ENCODE data around the gene SPATA24. TPM values are rescaled to one million over a fixed set of nuclear protein-coding genes. Genes with fewer than 3 reads are reported as not detected.

The SPATA24 gene
- total and polyA plus RNA-seq, 2 of the 8 experiments (the other 6 are each of a cell fraction or from before 2014, with no cell fraction given), result 5.8 to 9.4 TPM

- Histone ChIP-seq H3K36me3 (ENCODE audit: control insufficient read depth in 2 of 4, insufficient read depth in 4 of 4, low read length in 3 of 4) (peaks cover 0 to under 1% (median under 1%) of the 10 kb centered on the region in 4 experiments; a peak in 3 of 8 replicates), H3K18ac (ENCODE audit: extremely low read depth, low read length) (no peak overlapping the region), H3K4me2 (ENCODE audit: insufficient read depth in 1 of 2, low read depth in 2 of 2, low read length in 2 of 2) (no peak overlapping the region), H3K79me2 (ENCODE audit: control insufficient read depth in 1 of 2, insufficient read depth in 2 of 2, low read length in 2 of 2) (peaks cover 22 to 91% of the 10 kb centered on the region in 2 experiments), H3K56ac (replicated peaks; ENCODE audit: insufficient read length, low read depth, low read length) (no peak overlapping the region), H3K79me1 (ENCODE audit: low read depth, low read length) (peaks cover 8% of the 10 kb centered on the region; the same call in 1 of the 2 replicates), H4K20me1 (replicated peaks in 1 of 2; ENCODE audit: control insufficient read depth in 1 of 2, insufficient read depth in 2 of 2, low read length in 2 of 2) (peaks cover 8 to 10% of the 10 kb centered on the region in 2 experiments), H2BK5ac (ENCODE audit: low read depth, low read length) (no peak overlapping the region), H4K8ac (ENCODE audit: extremely low read depth, insufficient read depth, low read length) (no peak overlapping the region), H2BK12ac (ENCODE audit: low read depth, low read length) (no peak overlapping the region), H3K4ac (replicated peaks; ENCODE audit: insufficient read length, low read depth, low read length) (no peak overlapping the region), H3K23ac (ENCODE audit: insufficient read length) (no peak overlapping the region), H4K5ac (ENCODE audit: insufficient read length, low read depth, low read length) (no peak overlapping the region), H3K23me2 (ENCODE audit: low read depth, low read length) (no peaks in the 10 kb centered on the region), H4K91ac (replicated peaks; ENCODE audit: insufficient read length, low read length) (no peak overlapping the region), H3K27me3 (replicated peaks in 1 of 4; ENCODE audit: control insufficient read depth in 3 of 4, extremely low read depth in 1 of 4, insufficient read depth in 3 of 4, low read length in 3 of 4) (no peaks in the 10 kb centered on the region), H2BK20ac (ENCODE audit: low read length) (no peak overlapping the region), H3K4me1 (replicated peaks in 1 of 4; ENCODE audit: control insufficient read depth in 3 of 4, insufficient read depth in 4 of 4, low read length in 3 of 4) (no peaks in the 10 kb centered on the region), H3K9me3 (ENCODE audit: insufficient read depth in 2 of 2, low read depth in 1 of 2, low read length in 1 of 2) (no peaks in the 10 kb centered on the region), H3K14ac (ENCODE audit: insufficient read length) (no peak overlapping the region), H3K4me3 (ENCODE audit: extremely low read depth in 1 of 4, insufficient read depth in 2 of 4, low read depth in 3 of 4, low read length in 4 of 4) (no peak overlapping the region), H2BK15ac (ENCODE audit: low read length) (no peak overlapping the region), H2AFZ (ENCODE audit: low read length) (no peak overlapping the region), H3K9ac (replicated peaks in 1 of 4; ENCODE audit: extremely low read depth in 1 of 4, low read depth in 3 of 4, low read length in 3 of 4) (no peak overlapping the region), H2BK120ac (replicated peaks; ENCODE audit: low read depth, low read length) (no peak overlapping the region), H2AK5ac (ENCODE audit: low read depth, low read length) (no peak overlapping the region), H3K27ac (ENCODE audit: low read depth, low read length) (no peak overlapping the region)
- ChIA-PET POLR2A (ENCODE audit: partially characterized antibody) (interaction anchor here (1.0 to 3.7 kb wide), 8 partner anchors 9 to 64 kb away, joined by 3 to 20 read pairs (median 6); partner anchors contain the start of genes MATR3 and PAIP2), CTCF (ENCODE audit: partially characterized antibody) (interaction anchor here (1.2 to 2.5 kb wide), 3 partner anchors 10 to 16 kb away, joined by 3 to 12 read pairs (median 6); partner anchors contain the start of gene PAIP2)
- DNase-seq (ENCODE audit: low read depth in 1 of 2, low spot score in 2 of 2) (no peak), FAIRE-seq (no peak)
- TF ChIP-seq HDAC2 (IDR thresholded peaks at IDR 0.05; ENCODE audit: borderline replicate concordance in 1 of 2, low read depth in 2 of 2, low read length in 2 of 2) (no peak), SIX5 (IDR thresholded peaks at IDR 0.05; ENCODE audit: low read depth, low read length) (no peak), TEAD4 (IDR thresholded peaks at IDR 0.05; ENCODE audit: low read depth, low read length) (no peak), USF2 (IDR thresholded peaks at IDR 0.05; ENCODE audit: low read length) (no peak), CREB1 (IDR thresholded peaks at IDR 0.05) (no peak), HDAC6 (IDR thresholded peaks at IDR 0.05; ENCODE audit: low read depth, low read length) (no peak), EP300 (IDR thresholded peaks at IDR 0.05; ENCODE audit: borderline replicate concordance in 1 of 2, low read depth in 2 of 2, low read length in 2 of 2) (no peak), CTBP2 (IDR thresholded peaks at IDR 0.05; ENCODE audit: borderline replicate concordance, insufficient read depth, insufficient read length, low read length) (no peak), RAD21 (IDR thresholded peaks at IDR 0.05 in 1 of 2, conservative IDR thresholded peaks at IDR 0.05 in 1 of 2; ENCODE audit: low read depth in 2 of 2, low read length in 2 of 2) (no peak), POU5F1 (IDR thresholded peaks at IDR 0.05; ENCODE audit: low read depth, low read length) (no peak), BCL11A (IDR thresholded peaks at IDR 0.05; ENCODE audit: low read depth in 2 of 2, low read length in 2 of 2) (no peak), JUN (IDR thresholded peaks at IDR 0.05; ENCODE audit: low read depth, low read length) (no peak)
Observed at GRCh38 chr5:139358064-139358463, 45.8 kb downstream of the SPATA24 start.

All from H1 (cell line).